Epithelial cell of esophagus (primary cell): ENCODE data around the gene DNASE1L2.

Source experiments
- DNase-seq: peaks from one replicate; pipeline ENCODE4 v3.0.0; 2010; ENCODE audit warnings: low read depth
- H3K4me3 ChIP-seq: 2 replicates; pipeline ENCODE4 v1.5.1; 2011; ENCODE audit warnings: mild to moderate bottlenecking, low read length, control low read depth
- TF ChIP-seq, protein P1 (sequence below): IDR thresholded peaks from 2 replicates; pipeline ENCODE4 v1.5.1; 2011; ENCODE audit warnings: low read depth, mild to moderate bottlenecking, low read length, control low read depth, inconsistent platforms; ENCODE audit not compliant: insufficient read depth; ENCODE audit errors: missing control alignments

Gene DNASE1L2

GRCh38 chr16:2208308-2208707 is 27.9 kb upstream of the DNASE1L2 start:
- H3K4me3 ChIP-seq = no peak overlapping the region
- no peak for DNase-seq
- TF ChIP-seq, protein P1, sequence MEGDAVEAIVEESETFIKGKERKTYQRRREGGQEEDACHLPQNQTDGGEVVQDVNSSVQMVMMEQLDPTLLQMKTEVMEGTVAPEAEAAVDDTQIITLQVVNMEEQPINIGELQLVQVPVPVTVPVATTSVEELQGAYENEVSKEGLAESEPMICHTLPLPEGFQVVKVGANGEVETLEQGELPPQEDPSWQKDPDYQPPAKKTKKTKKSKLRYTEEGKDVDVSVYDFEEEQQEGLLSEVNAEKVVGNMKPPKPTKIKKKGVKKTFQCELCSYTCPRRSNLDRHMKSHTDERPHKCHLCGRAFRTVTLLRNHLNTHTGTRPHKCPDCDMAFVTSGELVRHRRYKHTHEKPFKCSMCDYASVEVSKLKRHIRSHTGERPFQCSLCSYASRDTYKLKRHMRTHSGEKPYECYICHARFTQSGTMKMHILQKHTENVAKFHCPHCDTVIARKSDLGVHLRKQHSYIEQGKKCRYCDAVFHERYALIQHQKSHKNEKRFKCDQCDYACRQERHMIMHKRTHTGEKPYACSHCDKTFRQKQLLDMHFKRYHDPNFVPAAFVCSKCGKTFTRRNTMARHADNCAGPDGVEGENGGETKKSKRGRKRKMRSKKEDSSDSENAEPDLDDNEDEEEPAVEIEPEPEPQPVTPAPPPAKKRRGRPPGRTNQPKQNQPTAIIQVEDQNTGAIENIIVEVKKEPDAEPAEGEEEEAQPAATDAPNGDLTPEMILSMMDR = no peak

DNA sequence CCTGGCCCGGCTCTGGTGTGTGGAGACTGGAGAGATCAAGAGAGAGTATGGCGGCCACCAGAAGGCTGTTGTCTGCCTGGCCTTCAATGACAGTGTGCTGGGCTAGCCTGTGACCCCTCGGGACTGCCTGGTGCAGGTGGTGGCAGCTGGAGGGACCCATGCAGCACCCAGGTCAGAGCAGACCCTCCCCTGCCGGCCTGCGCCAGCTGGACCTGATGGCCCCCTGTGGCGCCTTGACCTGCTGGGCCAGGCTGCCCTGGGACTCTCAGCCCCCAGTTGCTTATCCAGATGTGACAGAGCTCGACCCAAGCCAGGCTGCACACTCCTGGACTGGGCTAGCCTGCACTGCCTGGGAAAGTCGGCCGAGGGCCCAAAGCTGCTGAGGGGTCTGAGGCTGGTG is 27.5 kb upstream of the DNASE1L2 start:
- no peak overlapping the region for H3K4me3 ChIP-seq
- TF ChIP-seq, protein P1 = no peak
- no peak for DNase-seq

GRCh38 chr16:2209258-2210008 is 26.8 kb upstream of the DNASE1L2 start:
- DNase-seq = no peak
- TF ChIP-seq, protein P1 = no peak
- no peak overlapping the region for H3K4me3 ChIP-seq

GRCh38 chr16:2210009-2210332 is 26.3 kb upstream of the DNASE1L2 start:
- TF ChIP-seq, protein P1 = no peak
- no peak overlapping the region for H3K4me3 ChIP-seq
- no peak for DNase-seq

DNA sequence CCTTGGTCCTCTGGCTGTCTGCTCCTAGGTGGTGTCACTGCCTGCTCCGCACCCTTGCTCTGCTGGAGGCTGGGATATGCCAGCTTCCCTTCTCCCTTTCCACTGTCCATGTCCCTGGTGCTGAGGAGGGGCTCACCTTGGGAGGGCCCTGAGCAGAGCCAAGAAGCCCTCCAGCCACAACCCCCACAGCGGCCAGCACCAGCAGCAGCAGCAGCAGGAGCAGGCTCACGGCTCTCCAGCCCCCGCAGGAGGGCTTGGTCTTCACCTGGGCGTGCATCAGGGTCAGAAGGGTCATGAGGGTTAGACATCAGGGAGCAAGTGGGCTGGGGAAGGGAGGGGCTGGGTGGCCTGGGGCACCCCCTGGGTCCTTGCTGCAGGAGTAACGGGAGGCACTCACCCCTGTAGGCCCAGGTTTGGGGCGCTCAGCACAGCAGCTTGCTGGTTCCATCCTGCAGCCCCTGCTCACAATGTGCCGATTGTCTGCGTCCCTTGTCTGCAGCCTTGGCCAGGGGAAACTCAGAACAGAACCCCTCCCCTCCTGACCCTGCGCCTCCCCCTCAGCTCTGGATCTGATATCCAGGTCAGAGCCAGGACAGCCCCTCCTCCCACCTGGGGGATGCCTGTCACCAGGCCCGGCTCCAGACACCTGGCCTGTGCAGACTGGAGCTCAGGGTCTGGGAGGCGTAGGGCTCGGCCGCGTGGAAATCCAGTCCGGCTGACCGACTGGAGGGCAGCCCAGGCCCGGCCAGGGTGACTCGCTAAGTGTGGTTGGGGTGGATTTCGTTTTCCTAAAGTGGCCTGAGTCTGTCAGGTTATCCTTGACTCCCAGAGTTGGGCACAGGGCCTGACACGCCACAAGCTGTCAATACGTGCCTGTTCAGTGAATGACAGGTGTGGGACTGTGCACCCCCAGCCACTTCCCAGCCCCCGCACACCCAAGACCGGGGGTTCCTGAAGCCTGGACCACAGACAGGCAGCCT is 25.6 kb upstream of the DNASE1L2 start, which contains the start of gene BRICD5:
Gene BRICD5, minus strand, starts transcription at position 478 of the 980 bp plus-strand sequence. Its CDS starts 30 bp downstream, at position 448.
- no peak for DNase-seq
- TF ChIP-seq, protein P1 = no peak
- H3K4me3 ChIP-seq = no peak within 1 kb of the TSS

- no peak for DNase-seq
- TF ChIP-seq, protein P1 = no peak
Measured at GRCh38 chr16:2211923-2212347, 24.3 kb upstream of the DNASE1L2 start.

More at GRCh38 chr16:2211923-2212347, 24.3 kb upstream of the DNASE1L2 start:
- H3K4me3 ChIP-seq = no peak overlapping the region
